ENCODE data around the gene DCLK2.
A peak's percentile ranks its signal among the peaks of the same experiment; 100 is the strongest.

The DCLK2 gene

DNA sequence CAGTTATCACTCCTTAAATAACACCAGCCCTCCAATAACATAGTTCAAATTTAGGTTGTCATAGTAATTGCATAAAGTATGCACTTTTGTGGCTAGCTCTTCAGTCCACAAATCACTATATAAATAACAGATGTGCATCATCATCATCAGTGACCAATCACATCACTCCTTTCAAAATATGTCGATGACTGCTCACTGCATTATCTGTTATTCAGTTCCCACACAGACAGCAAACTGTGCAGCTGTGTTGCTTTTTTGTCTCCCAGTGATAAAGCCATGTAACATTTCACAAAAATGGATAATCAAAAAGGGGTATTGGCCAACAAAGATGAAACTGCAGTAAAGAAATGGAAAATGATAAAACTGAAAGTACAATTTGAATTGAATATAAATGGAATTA lies 205.4 kb downstream of the DCLK2 start:
- DNase-seq = no peak

DNA sequence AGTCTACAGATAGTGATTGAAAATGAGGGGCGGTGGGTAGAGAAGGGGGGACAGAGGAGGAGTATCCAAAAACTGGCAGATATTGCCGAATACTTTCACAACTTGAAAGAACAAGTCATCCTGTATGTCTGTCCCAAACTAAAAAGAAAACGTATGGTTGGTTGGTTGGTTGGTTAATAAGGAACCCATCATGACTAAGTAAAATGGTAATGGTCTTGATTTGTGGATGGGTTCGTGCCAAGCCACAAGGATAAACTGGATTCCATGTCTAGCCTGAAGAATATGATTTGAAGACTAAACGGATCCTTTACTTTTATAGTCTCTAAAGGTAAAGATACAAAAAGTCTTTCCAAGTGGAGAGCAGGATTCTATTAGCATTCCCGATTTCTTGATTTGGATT lies 208.4 kb downstream of the DCLK2 start:
- no peak for DNase-seq

DNA sequence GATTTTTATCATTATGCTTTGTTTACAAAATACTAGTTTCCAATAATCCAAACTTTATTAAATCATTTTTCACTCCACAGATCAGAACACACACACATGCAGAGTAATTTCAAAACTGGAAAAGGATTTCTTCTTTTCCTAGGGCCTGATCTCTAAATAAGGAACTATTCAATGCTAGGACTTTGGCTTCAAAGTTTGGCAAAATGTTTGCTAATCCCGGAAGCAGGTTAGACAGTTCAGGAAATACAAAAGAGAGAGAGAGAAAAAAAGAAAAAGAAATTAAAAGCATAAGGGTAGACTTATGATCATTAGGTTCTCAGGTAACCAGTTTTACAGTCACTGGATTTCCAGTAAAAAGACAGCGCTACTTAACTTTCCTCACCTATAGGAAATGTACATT lies 211.0 kb downstream of the DCLK2 start:
- DNase-seq = no peak

DNA sequence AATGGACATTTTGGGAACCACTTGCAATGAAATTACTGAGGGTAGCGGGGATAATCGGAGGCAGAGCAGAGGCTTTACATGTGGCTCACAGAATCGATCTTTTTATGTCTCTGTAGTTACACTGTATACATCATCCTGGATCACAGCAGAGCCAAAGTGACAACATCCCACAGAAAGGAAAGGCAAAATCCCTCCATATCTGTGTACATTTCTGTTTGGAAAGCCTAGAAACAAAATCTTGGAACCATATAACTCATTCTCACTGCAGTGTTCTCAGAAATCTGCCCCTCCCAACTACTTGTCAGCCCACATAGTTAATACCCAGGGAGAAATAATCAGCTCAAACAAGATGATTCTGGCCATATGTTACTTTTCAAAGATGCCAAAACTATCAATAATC lies 211.6 kb downstream of the DCLK2 start:
- no peak for DNase-seq

DNA sequence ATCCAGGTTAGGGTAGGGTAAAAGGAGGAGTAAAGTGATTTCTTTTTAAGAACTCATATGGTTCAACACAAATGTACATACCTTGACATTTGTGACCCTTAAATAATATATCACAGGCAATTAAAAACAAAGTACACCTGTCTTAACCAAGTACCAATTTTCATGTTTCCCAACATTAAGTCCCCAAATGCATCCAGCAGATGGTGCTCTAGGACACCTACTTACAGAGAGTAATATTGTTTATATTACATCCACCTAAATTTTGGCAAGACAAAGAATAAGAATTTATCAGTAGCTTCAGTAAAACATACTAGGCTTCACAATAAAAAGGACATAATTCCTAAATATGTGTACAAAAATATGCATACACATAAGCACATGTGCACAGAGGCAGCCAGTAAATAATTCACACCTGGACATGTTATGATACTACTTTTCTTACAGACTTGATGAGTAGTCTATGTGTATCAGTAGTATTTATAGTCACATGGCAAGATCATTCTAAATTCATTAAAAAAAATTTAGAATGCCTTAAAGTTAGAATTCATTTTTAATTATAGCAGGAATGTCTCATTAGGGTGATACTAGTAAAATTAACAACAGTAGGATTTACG lies 219.7 kb downstream of the DCLK2 start:
- DNase-seq = peak; percentile 40

DNA sequence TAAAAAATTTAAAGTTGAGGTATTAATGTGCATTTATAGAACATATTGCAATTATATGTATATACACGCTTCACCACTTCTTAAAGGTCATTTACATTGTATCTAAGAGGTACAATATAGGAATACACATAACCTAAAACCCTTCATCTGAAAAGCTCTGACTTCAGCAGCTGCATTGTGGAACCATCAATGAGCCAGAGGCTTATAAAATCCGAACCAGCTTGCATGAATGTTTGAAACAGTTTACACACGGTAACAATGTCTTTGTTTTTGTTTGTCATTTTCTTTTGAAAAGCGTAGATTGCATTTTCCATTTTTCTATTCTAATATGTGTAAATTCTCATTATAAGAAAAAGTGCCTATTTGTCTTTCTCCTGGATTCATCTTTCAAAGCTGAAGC lies 221.6 kb downstream of the DCLK2 start:
- no peak for DNase-seq

DNA sequence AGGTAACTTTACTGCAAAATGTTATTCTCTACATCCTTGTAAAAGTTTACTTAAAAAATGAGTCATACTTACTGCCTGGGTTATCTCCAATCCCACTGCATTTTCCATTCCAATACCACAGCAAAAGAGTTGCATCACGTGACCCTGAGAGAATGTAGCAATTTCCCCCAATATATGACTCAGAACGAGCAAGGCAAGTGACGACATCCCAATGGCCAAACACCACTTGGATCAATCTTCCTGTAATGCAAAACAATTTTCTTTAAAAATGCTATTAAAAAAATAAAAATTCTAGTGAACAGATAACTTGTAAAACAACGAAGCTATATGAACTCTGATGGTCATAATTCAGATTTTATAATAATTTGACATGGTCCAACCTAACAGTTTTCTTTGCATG lies 224.3 kb downstream of the DCLK2 start:
- no peak for DNase-seq

DNA sequence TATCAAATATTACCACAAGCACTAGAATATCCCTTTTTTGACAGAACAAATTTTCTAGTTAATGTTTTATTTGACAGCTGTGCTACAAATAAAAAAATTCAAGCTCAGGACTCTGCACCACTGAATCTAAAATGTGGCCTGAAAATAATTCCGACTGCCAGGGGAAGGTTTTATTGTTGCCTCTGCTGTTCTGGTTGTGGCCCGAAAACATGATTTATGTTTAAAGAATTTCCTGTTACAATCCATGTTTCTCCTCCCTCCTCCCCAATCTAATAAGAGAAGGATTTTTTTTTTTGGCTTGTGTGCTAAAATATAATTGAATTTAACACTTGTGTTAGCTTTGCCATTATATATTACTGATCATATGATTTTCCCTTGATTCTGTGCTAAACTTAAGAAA lies 227.8 kb downstream of the DCLK2 start:
- DNase-seq = no peak

DNA sequence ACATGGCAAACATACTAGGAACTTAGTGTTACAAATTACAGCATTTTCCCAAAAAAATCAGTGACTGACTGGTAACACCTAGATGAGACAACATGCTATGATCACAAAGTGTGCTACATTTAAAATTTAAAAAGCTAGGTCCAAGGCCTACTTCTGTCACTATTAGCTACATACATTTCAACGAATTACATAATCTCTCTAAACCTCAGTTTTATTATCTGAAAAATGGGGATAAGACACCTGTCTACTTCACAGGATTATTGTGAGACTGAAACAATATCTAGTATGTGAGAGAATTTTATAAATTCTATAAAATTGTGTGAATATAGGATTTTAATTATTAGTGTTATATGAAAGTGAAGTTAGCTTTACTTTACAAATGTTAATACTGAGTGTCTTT lies 228.5 kb downstream of the DCLK2 start:
- no peak for DNase-seq
